ENCODE data around the gene GPAT2.
"Not testable (repeated sequence)": the region's sequence is repeated elsewhere in the genome, so short reads cannot be mapped to it uniquely, and the experiment has no call there.

Gene GPAT2

GRCh38 chr2:96023701-96024100 lies 11.0 kb downstream of the GPAT2 start:
- in situ Hi-C loops (cut with HindIII; ENCODE audit: low sequenced_read_pairs): not testable (repeated sequence)

GRCh38 chr2:96022701-96023447 lies 11.8 kb downstream of the GPAT2 start:
- in situ Hi-C loops (cut with HindIII; ENCODE audit: low sequenced_read_pairs): not testable (repeated sequence)

- in situ Hi-C loops (cut with HindIII; ENCODE audit: low sequenced_read_pairs): not testable (repeated sequence)
Measured at GRCh38 chr2:96022126-96022525, 12.6 kb downstream of the GPAT2 start.

GRCh38 chr2:96021142-96021541 lies 13.6 kb downstream of the GPAT2 start:
- in situ Hi-C loops (cut with HindIII; ENCODE audit: low sequenced_read_pairs): not testable (repeated sequence)

- in situ Hi-C loops (cut with HindIII; ENCODE audit: low sequenced_read_pairs): not testable (repeated sequence)
Measured at GRCh38 chr2:96019909-96020590, 14.7 kb downstream of the GPAT2 start.

- in situ Hi-C loops (cut with HindIII; ENCODE audit: low sequenced_read_pairs): not testable (repeated sequence)
Measured at GRCh38 chr2:96016321-96016720, 18.4 kb downstream of the GPAT2 start.

- in situ Hi-C loops (cut with HindIII; ENCODE audit: low sequenced_read_pairs): not testable (repeated sequence)
Measured at GRCh38 chr2:96012792-96013264, 21.9 kb downstream of the GPAT2 start.

- in situ Hi-C loops (cut with HindIII; ENCODE audit: low sequenced_read_pairs): not testable (repeated sequence)
Measured at GRCh38 chr2:96012086-96012791, 22.5 kb downstream of the GPAT2 start.

- in situ Hi-C loops (cut with HindIII; ENCODE audit: low sequenced_read_pairs): not testable (repeated sequence)
Measured at GRCh38 chr2:96011129-96011455, 23.6 kb downstream of the GPAT2 start.

GRCh38 chr2:96010320-96011128 lies 24.2 kb downstream of the GPAT2 start:
- in situ Hi-C loops (cut with HindIII; ENCODE audit: low sequenced_read_pairs): not testable (repeated sequence)

- in situ Hi-C loops (cut with HindIII; ENCODE audit: low sequenced_read_pairs): not testable (repeated sequence)
Measured at GRCh38 chr2:96009833-96010232, 24.9 kb downstream of the GPAT2 start.

GRCh38 chr2:96008051-96008450 lies 26.7 kb downstream of the GPAT2 start:
- in situ Hi-C loops (cut with HindIII; ENCODE audit: low sequenced_read_pairs): not testable (repeated sequence)

GRCh38 chr2:96006248-96006647 lies 28.5 kb downstream of the GPAT2 start:
- in situ Hi-C loops (cut with HindIII; ENCODE audit: low sequenced_read_pairs): not testable (repeated sequence)

GRCh38 chr2:95992520-95993272 lies 42.0 kb downstream of the GPAT2 start:
- in situ Hi-C loops (cut with HindIII; ENCODE audit: low sequenced_read_pairs): not testable (repeated sequence)

- in situ Hi-C loops (cut with HindIII; ENCODE audit: low sequenced_read_pairs): not testable (repeated sequence)
Measured at GRCh38 chr2:95992102-95992501, 42.6 kb downstream of the GPAT2 start.

- in situ Hi-C loops (cut with HindIII; ENCODE audit: low sequenced_read_pairs): not testable (repeated sequence)
Measured at GRCh38 chr2:95991351-95992094, 43.2 kb downstream of the GPAT2 start, which contains the start of gene ANKRD36C. Gene ANKRD36C, minus strand, starts transcription at chr2:95991824. Its CDS starts 116 bp downstream, at chr2:95991708.

- in situ Hi-C loops (cut with HindIII; ENCODE audit: low sequenced_read_pairs): not testable (repeated sequence)
Measured at GRCh38 chr2:95990884-95991283, 43.8 kb downstream of the GPAT2 start.
